Activated CD8-positive, alpha-beta memory T cell treated with anti-CD3 and anti-CD28 coated beads for 36 hours (primary cell): ENCODE data around the gene TFAP2B. TPM values are rescaled to one million over a fixed set of nuclear protein-coding genes. Genes with fewer than 3 reads are reported as not detected.

ENCODE experiments used
- total RNA-seq, 2 experiments: library from RNA; stranded (reverse); gene quantifications; one replicate each; pipeline ENCODE4 v1.2.3, GENCODE V29; 2021

Gene TFAP2B
- total RNA-seq, 2 experiments from 2014 or later, result not detected

Other genes starting within 250 kb of the TFAP2B start
- not detected for gene TFAP2D, start 105.3 kb upstream of the TFAP2B start, total RNA-seq